Osteocyte (in vitro differentiated cells): ENCODE measurements around the gene PRG3. TPM values are rescaled to one million over a fixed set of nuclear protein-coding genes. Genes with fewer than 3 reads are reported as not detected.

ENCODE experiments used
- DNase-seq: peaks from one replicate; pipeline ENCODE4 v3.0.0; 2021; ENCODE audit warnings: mixed read lengths; ENCODE audit not compliant: unreplicated experiment; ENCODE audit errors: extremely low spot score
- H3K27ac Mint-ChIP-seq: one replicate; pipeline ENCODE4 v1.8.0; 2021; ENCODE audit warnings: mild to moderate bottlenecking, mixed read lengths; ENCODE audit not compliant: unreplicated experiment
- H3K27me3 Mint-ChIP-seq: one replicate; pipeline ENCODE4 v1.8.0; 2021; ENCODE audit warnings: mixed read lengths; ENCODE audit not compliant: unreplicated experiment
- H3K36me3 Mint-ChIP-seq: one replicate; pipeline ENCODE4 v1.8.0; 2021; ENCODE audit warnings: mixed read lengths; ENCODE audit not compliant: unreplicated experiment
- H3K4me1 Mint-ChIP-seq: one replicate; pipeline ENCODE4 v1.8.0; 2021; ENCODE audit warnings: mixed read lengths; ENCODE audit not compliant: unreplicated experiment
- H3K4me3 Mint-ChIP-seq: one replicate; pipeline ENCODE4 v1.8.0; 2021; ENCODE audit warnings: mild to moderate bottlenecking, moderate library complexity, mixed read lengths; ENCODE audit not compliant: unreplicated experiment
- H3K9me3 Mint-ChIP-seq: one replicate; pipeline ENCODE4 v1.8.0; 2021; ENCODE audit warnings: mixed read lengths; ENCODE audit not compliant: unreplicated experiment
- total RNA-seq: library from RNA; stranded (reverse); gene quantifications from 2 replicates; pipeline ENCODE4 v1.2.1, GENCODE V29; 2021
- TF ChIP-seq, protein P1 (sequence below): fragments of 200-600 bp; sonication (generic); IDR thresholded peaks from 2 replicates; pipeline ENCODE4 v1.5.0; 2021; ENCODE audit warnings: antibody characterized with exemption, mild to moderate bottlenecking, moderate library complexity

PRG3 gene
- total RNA-seq, 1 donor from 2014 or later = not detected

DNA sequence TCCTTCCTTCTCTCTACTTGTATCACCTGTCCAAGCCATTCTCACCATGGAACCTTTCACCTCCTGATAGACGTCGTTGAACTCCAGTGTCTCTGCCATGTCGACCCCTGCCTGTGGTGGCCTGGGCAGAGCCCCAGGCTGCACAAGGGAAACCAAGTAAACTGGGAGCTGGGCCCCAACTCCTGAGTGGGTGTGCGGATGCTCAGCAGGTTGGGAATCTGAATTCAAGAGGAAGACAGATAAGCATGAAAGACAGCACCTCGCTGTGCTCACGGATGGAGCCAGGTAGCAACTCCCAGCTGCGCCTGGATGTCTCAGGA, 46.0 kb downstream of the PRG3 start:
- Mint-ChIP-seq H3K9me3 (no peaks in the 10 kb centered on the region), H3K27ac (peak overlapping the region; percentile 99), H3K4me1 (peaks cover 24% of the 10 kb centered on the region), H3K4me3 (peak overlapping the region; percentile 92), H3K27me3 (peaks cover 8% of the 10 kb centered on the region), H3K36me3 (peaks cover 26% of the 10 kb centered on the region)
- TF ChIP-seq, protein P1, sequence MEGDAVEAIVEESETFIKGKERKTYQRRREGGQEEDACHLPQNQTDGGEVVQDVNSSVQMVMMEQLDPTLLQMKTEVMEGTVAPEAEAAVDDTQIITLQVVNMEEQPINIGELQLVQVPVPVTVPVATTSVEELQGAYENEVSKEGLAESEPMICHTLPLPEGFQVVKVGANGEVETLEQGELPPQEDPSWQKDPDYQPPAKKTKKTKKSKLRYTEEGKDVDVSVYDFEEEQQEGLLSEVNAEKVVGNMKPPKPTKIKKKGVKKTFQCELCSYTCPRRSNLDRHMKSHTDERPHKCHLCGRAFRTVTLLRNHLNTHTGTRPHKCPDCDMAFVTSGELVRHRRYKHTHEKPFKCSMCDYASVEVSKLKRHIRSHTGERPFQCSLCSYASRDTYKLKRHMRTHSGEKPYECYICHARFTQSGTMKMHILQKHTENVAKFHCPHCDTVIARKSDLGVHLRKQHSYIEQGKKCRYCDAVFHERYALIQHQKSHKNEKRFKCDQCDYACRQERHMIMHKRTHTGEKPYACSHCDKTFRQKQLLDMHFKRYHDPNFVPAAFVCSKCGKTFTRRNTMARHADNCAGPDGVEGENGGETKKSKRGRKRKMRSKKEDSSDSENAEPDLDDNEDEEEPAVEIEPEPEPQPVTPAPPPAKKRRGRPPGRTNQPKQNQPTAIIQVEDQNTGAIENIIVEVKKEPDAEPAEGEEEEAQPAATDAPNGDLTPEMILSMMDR = no peak
- DNase-seq = no peak

GRCh38 chr11:57332694-57333440, 48.1 kb downstream of the PRG3 start:
- Mint-ChIP-seq H3K27ac (no peak overlapping the region), H3K27me3 (no peaks in the 10 kb centered on the region), H3K4me3 (no peak overlapping the region), H3K36me3 (peaks cover 39% of the 10 kb centered on the region), H3K9me3 (no peaks in the 10 kb centered on the region), H3K4me1 (peaks cover 24% of the 10 kb centered on the region)
- no peak for DNase-seq
- TF ChIP-seq, protein P1 = no peak

DNA sequence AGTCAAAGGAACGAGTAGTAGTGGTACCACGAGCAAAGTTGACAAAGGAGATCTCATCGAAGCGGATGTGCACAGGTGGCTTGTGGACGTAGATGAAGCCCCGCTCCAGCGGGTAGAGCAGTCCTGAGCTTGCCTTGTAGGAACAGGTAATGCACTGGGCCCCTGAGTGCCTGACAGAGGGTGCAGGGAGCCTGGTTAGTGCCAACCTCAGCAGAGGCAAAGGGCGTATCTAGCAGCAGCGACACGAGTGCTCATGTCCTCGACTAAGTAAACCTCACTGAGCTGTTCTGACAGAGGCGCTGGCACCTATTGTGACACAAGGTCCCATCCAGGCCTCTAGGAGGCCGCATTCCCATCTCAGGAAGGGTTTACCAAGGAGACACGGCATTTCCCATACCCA, 49.2 kb downstream of the PRG3 start:
- H3K9me3 Mint-ChIP-seq = no peaks in the 10 kb centered on the region
- H3K27me3 Mint-ChIP-seq = no peaks in the 10 kb centered on the region
- H3K27ac Mint-ChIP-seq = no peak overlapping the region
- H3K4me1 Mint-ChIP-seq = peaks cover 28% of the 10 kb centered on the region
- TF ChIP-seq, protein P1 = no peak
- no peak for DNase-seq
- no peak overlapping the region for H3K4me3 Mint-ChIP-seq
- H3K36me3 Mint-ChIP-seq = peaks cover 49% of the 10 kb centered on the region

- H3K36me3 Mint-ChIP-seq = peaks cover 54% of the 10 kb centered on the region
- no peak overlapping the region for H3K27ac Mint-ChIP-seq
- H3K4me1 Mint-ChIP-seq = peaks cover 36% of the 10 kb centered on the region
- no peaks in the 10 kb centered on the region for H3K27me3 Mint-ChIP-seq
- no peak for DNase-seq
- H3K4me3 Mint-ChIP-seq = no peak overlapping the region
- TF ChIP-seq, protein P1 = no peak
- no peaks in the 10 kb centered on the region for H3K9me3 Mint-ChIP-seq
These were observed 50.9 kb downstream of the PRG3 start for GRCh38 chr11:57330029-57330428.

- H3K4me3 Mint-ChIP-seq = no peak overlapping the region
- no peaks in the 10 kb centered on the region for H3K9me3 Mint-ChIP-seq
- H3K27ac Mint-ChIP-seq = peak overlapping the region; percentile 100
- peaks cover 31% of the 10 kb centered on the region for H3K4me1 Mint-ChIP-seq
- TF ChIP-seq, protein P1 = no peak
- DNase-seq = no peak
- peaks cover 54% of the 10 kb centered on the region for H3K36me3 Mint-ChIP-seq
- no peaks in the 10 kb centered on the region for H3K27me3 Mint-ChIP-seq
These were observed 53.2 kb downstream of the PRG3 start for GRCh38 chr11:57327721-57328120.

Other genes starting within 250 kb of the PRG3 start
- not detected in 2 replicates for gene LRRC55, start 199.2 kb downstream of the PRG3 start, total RNA-seq
- gene APLNR, start 143.9 kb downstream of the PRG3 start, total RNA-seq = not detected in 2 replicates
- gene TNKS1BP1, start 56.2 kb downstream of the PRG3 start, total RNA-seq = 152 and 169 TPM in 2 replicates
- gene SSRP1, start 45.3 kb downstream of the PRG3 start, total RNA-seq = 97.4 and 99.4 TPM in 2 replicates
- not detected in 2 replicates for gene P2RX3, start 42.8 kb downstream of the PRG3 start, total RNA-seq
- gene PRG2, start 9.5 kb upstream of the PRG3 start, total RNA-seq = not detected in 2 replicates
- 14.9 and 17.1 TPM in 2 replicates for gene SLC43A3, start 46.0 kb upstream of the PRG3 start, total RNA-seq
- 0.81 and 0.84 TPM in 2 replicates for gene RTN4RL2, start 79.4 kb upstream of the PRG3 start, total RNA-seq
- 14.3 and 16.2 TPM in 2 replicates for gene SLC43A1, start 134.6 kb upstream of the PRG3 start, total RNA-seq
- gene TIMM10, start 149.6 kb upstream of the PRG3 start, total RNA-seq = 47.3 and 54.5 TPM in 2 replicates
- gene SMTNL1, start 156.4 kb upstream of the PRG3 start, total RNA-seq = not detected in 2 replicates
- gene UBE2L6, start 186.5 kb upstream of the PRG3 start, total RNA-seq = 58.9 and 62.5 TPM in 2 replicates
- 19.9 and 21.9 TPM in 2 replicates for gene SERPING1, start 216.5 kb upstream of the PRG3 start, total RNA-seq